Measurements from ENCODE around the gene IMPA2. TPM values are rescaled to one million over a fixed set of nuclear protein-coding genes. Genes with fewer than 3 reads are reported as not detected.

IMPA2 gene
- total and polyA plus RNA-seq, 2 of the 13 experiments (the other 11 are each of a cell fraction or from before 2014, with no cell fraction given), result 37.8 to 71.8 TPM

- no peaks in the 10 kb centered on the region for H3K9me3 ChIP-seq (ENCODE audit: low read length)
- ChIA-PET POLR2A (no interaction called here), CTCF (ENCODE audit: low intra/inter-chr PET ratio, low total read pairs) (no interaction called here)
- no peak overlapping the region for H3K9ac ChIP-seq (ENCODE audit: insufficient read depth, low read depth, low read length)
- no peak overlapping the region for H2AFZ ChIP-seq (ENCODE audit: low read length)
- peaks cover 0 to 9% of the 10 kb centered on the region in 2 experiments; a peak in 1 of 5 replicates for H3K27me3 ChIP-seq (ENCODE audit: control insufficient read depth in 1 of 2, insufficient read depth in 2 of 2, low read length in 2 of 2)
- H3K4me1 ChIP-seq (ENCODE audit: insufficient read depth, low read length), result no peaks in the 10 kb centered on the region
- ATAC-seq, result peak; percentile 84
- no peak overlapping the region for H3K4me3 ChIP-seq (replicated peaks in 1 of 3; ENCODE audit: insufficient read depth in 1 of 3, low read depth in 2 of 3, low read length in 3 of 3)
- no peak for DNase-seq (ENCODE audit: low spot score)
- no peak overlapping the region for H3K27ac ChIP-seq (ENCODE audit: extremely low read length, insufficient read depth, low read length)
- H3K36me3 ChIP-seq (replicated peaks in 1 of 2; ENCODE audit: control insufficient read depth in 1 of 2, insufficient read depth in 2 of 2, low read length in 2 of 2), result no peaks in the 10 kb centered on the region
- no peak for FAIRE-seq
- intact Hi-C loops (cut with micrococcal nuclease; ENCODE audit: unreplicated experiment) (no loop called here), in situ Hi-C loops (cut with HindIII; ENCODE audit: extremely low pct_ligation_motif_present, low pct_unique_long_range_greater_than_20kb) (no loop called here)
- H3K79me2 ChIP-seq (ENCODE audit: insufficient read depth, low read length), result no peaks in the 10 kb centered on the region
- BruUV-seq (replicated peaks), result no TSS peak
- 65% methylated on average over 6 of the region's 20 CpGs for WGBS (ENCODE audit: low lambda C conversion rate)
- TF ChIP-seq ZNF543 (CRISPR knock-in tag; IDR thresholded peaks at IDR 0.05) (peak; percentile 46; the same call in 1 of the 2 replicates), ZNF878 (CRISPR knock-in tag; IDR thresholded peaks at IDR 0.05) (no peak), NR2F2 (IDR thresholded peaks at IDR 0.05; ENCODE audit: borderline replicate concordance, low read depth) (no peak)
- H4K20me1 ChIP-seq (ENCODE audit: insufficient read depth, low read length), result no peaks in the 10 kb centered on the region
- H3K4me2 ChIP-seq (ENCODE audit: low read depth, low read length), result no peak overlapping the region
Observed at GRCh38 chr18:12060182-12060870, 79.0 kb downstream of the IMPA2 start.

DNA sequence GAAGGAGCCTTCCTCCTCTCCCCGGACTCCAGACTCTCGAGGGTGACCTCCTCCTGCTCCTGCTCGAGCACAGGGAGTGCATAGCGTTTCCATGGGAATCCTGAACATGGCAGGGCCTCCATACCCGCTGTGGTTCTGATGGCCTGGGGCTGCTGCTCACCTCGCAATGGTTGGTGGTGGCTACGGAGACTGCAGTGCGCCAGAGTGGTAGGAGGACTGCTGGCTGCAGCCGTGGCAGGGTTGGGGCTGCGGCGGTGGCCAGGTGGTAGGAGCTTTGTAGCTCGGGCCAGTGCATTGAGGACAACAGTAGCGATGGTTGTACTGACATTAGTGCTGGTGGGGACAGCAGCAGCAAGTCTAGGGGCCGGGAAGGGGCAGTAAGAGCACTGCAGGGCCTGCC, 80.4 kb downstream of the IMPA2 start:
- no peak overlapping the region for H3K4me2 ChIP-seq (ENCODE audit: low read depth, low read length)
- in situ Hi-C loops (cut with HindIII; ENCODE audit: extremely low pct_ligation_motif_present, low pct_unique_long_range_greater_than_20kb), result no loop called here
- H3K27me3 ChIP-seq (ENCODE audit: control insufficient read depth in 1 of 2, insufficient read depth in 2 of 2, low read length in 2 of 2), result peaks cover 0 to 12% of the 10 kb centered on the region in 2 experiments; a peak in 1 of 5 replicates
- intact Hi-C loops (cut with micrococcal nuclease; ENCODE audit: unreplicated experiment), result no loop called here
- no peaks in the 10 kb centered on the region for H3K9me3 ChIP-seq (ENCODE audit: low read length)
- H4K20me1 ChIP-seq (ENCODE audit: insufficient read depth, low read length), result no peaks in the 10 kb centered on the region
- H3K79me2 ChIP-seq (ENCODE audit: insufficient read depth, low read length), result no peaks in the 10 kb centered on the region
- no peak overlapping the region for H2AFZ ChIP-seq (ENCODE audit: low read length)
- H3K27ac ChIP-seq (ENCODE audit: extremely low read length, insufficient read depth, low read length), result no peak overlapping the region
- no peak overlapping the region for H3K4me3 ChIP-seq (replicated peaks in 1 of 3; ENCODE audit: insufficient read depth in 1 of 3, low read depth in 2 of 3, low read length in 3 of 3)
- BruUV-seq (replicated peaks), result no TSS peak
- 70% methylated on average over 11 of the region's 14 CpGs for WGBS (ENCODE audit: low lambda C conversion rate)
- DNase-seq (ENCODE audit: low spot score) (no peak), FAIRE-seq (no peak), ATAC-seq (no peak)
- ChIA-PET CTCF (ENCODE audit: low intra/inter-chr PET ratio, low total read pairs) (no interaction called here), POLR2A (no interaction called here)
- H3K36me3 ChIP-seq (replicated peaks in 1 of 2; ENCODE audit: control insufficient read depth in 1 of 2, insufficient read depth in 2 of 2, low read length in 2 of 2), result no peaks in the 10 kb centered on the region
- no peak overlapping the region for H3K9ac ChIP-seq (ENCODE audit: insufficient read depth, low read depth, low read length)
- H3K4me1 ChIP-seq (ENCODE audit: insufficient read depth, low read length), result no peaks in the 10 kb centered on the region
- no peak for TF ChIP-seq ZNF343 (CRISPR knock-in tag; IDR thresholded peaks at IDR 0.05)
- TF ChIP-seq CC2D1A (CRISPR knock-in tag; IDR thresholded peaks at IDR 0.05), result no peak
- TF ChIP-seq, protein P1, sequence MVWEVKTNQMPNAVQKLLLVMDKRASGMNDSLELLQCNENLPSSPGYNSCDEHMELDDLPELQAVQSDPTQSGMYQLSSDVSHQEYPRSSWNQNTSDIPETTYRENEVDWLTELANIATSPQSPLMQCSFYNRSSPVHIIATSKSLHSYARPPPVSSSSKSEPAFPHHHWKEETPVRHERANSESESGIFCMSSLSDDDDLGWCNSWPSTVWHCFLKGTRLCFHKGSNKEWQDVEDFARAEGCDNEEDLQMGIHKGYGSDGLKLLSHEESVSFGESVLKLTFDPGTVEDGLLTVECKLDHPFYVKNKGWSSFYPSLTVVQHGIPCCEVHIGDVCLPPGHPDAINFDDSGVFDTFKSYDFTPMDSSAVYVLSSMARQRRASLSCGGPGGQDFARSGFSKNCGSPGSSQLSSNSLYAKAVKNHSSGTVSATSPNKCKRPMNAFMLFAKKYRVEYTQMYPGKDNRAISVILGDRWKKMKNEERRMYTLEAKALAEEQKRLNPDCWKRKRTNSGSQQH (CRISPR knock-in tag; IDR thresholded peaks at IDR 0.05; ENCODE audit: low read depth), result no peak
- no peak for TF ChIP-seq ZMYM3 (CRISPR knock-in tag; IDR thresholded peaks at IDR 0.05)
- no peak for TF ChIP-seq TRIM24 (CRISPR knock-in tag; IDR thresholded peaks at IDR 0.05)
- no peak for TF ChIP-seq REPIN1 (CRISPR knock-in tag; IDR thresholded peaks at IDR 0.05; ENCODE audit: borderline replicate concordance, low read depth)
- no peak for TF ChIP-seq ZNF782 (CRISPR knock-in tag; IDR thresholded peaks at IDR 0.05; ENCODE audit: borderline replicate concordance)
- no peak for TF ChIP-seq ZNF7 (CRISPR knock-in tag; IDR thresholded peaks at IDR 0.05)
- TF ChIP-seq TFE3 (CRISPR knock-in tag; IDR thresholded peaks at IDR 0.05), result no peak
- no peak for TF ChIP-seq POGZ (CRISPR knock-in tag; IDR thresholded peaks at IDR 0.05)
- no peak for TF ChIP-seq ZFAT (CRISPR knock-in tag; conservative IDR thresholded peaks at IDR 0.05)
- TF ChIP-seq TBX2 (CRISPR knock-in tag; IDR thresholded peaks at IDR 0.05; ENCODE audit: borderline replicate concordance), result no peak
- no peak for TF ChIP-seq FOXO1 (CRISPR knock-in tag; IDR thresholded peaks at IDR 0.05)
- TF ChIP-seq MBD4 (IDR thresholded peaks at IDR 0.05; ENCODE audit: borderline replicate concordance, low read length), result no peak
- TF ChIP-seq ZNF256 (CRISPR knock-in tag; conservative IDR thresholded peaks at IDR 0.05), result no peak

Data from HepG2 (cell line).